Measurements from ENCODE around the gene CYGB.

Gene CYGB

GRCh38 chr17:76570877-76571471 is 33.5 kb upstream of the CYGB start:
- TF ChIP-seq POLR2AphosphoS5 (IDR thresholded peaks at IDR 0.05; ENCODE audit: borderline replicate concordance, low read depth, low read length) (no peak), FOXP2 (optimal IDR thresholded peaks at IDR 0.05; ENCODE audit: control extremely low read depth, extremely low read length, insufficient read depth) (no peak), EZH2 (IDR thresholded peaks at IDR 0.05) (no peak)
- no peak overlapping the region for H3K27ac ChIP-seq
- no peak for DNase-seq (ENCODE audit: low read depth, low spot score)

GRCh38 chr17:76570457-76570856 is 32.9 kb upstream of the CYGB start:
- no peak overlapping the region for H3K27ac ChIP-seq
- no peak overlapping the region for H3K4me3 ChIP-seq
- TF ChIP-seq FOXP2 (optimal IDR thresholded peaks at IDR 0.05; ENCODE audit: control extremely low read depth, extremely low read length, insufficient read depth): no peak
- DNase-seq (ENCODE audit: low read depth, low spot score): no peak
- peaks cover 8% of the 10 kb centered on the region for H3K36me3 ChIP-seq (ENCODE audit: insufficient read depth, low read length)
- H3K9ac ChIP-seq (ENCODE audit: insufficient read length): no peak overlapping the region
- H3K9me3 ChIP-seq (ENCODE audit: low read depth, low read length): no peaks in the 10 kb centered on the region

More at GRCh38 chr17:76570877-76571471, 33.5 kb upstream of the CYGB start:
- Histone ChIP-seq H3K9me3 (ENCODE audit: low read depth, low read length) (no peaks in the 10 kb centered on the region), H3K9ac (ENCODE audit: insufficient read length) (no peak overlapping the region), H3K4me3 (no peak overlapping the region), H3K36me3 (ENCODE audit: insufficient read depth, low read length) (peaks cover 3% of the 10 kb centered on the region; the same call in 1 of the 2 replicates)

DNA sequence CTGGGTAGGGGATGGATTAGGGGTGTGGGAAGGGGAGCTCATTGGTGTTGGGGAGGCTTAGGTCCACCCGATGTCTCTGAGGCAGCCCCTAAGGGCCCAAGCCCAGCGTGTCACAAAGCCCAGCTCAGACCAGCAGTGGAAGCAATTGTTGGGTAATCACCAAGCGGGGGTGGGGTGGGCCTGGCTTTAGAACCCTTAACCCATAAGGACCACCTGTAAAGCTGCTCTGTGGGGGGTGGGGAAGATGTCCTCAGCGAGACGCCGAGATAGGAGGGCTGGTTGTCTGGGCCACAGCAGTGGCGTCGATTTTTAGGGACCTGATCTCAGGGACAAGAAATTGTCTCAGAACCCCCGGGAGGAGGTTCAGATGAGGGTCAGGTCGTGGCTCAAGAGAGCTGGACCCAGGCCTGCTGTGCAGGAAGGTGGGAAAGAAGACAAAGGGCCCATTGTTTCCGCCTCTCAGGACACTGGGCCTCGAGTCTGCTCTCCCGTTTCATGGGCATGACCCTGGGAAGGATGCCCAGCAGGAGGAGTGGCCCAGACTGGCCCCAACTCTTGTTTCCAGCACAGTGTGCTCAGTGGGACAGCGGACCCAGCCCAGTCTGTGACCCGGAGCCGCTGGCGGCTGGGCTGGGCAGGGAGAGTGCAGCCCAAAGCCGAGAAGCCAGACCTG is 32.2 kb upstream of the CYGB start:
- Histone ChIP-seq H3K9me3 (ENCODE audit: low read depth, low read length) (no peaks in the 10 kb centered on the region), H3K36me3 (ENCODE audit: insufficient read depth, low read length) (peaks cover 14% of the 10 kb centered on the region), H3K9ac (ENCODE audit: insufficient read length) (no peak overlapping the region), H3K27ac (no peak overlapping the region), H3K4me3 (no peak overlapping the region)
- no peak for TF ChIP-seq FOXP2 (optimal IDR thresholded peaks at IDR 0.05; ENCODE audit: control extremely low read depth, extremely low read length, insufficient read depth)
- no peak for TF ChIP-seq EZH2 (IDR thresholded peaks at IDR 0.05)
- no peak for TF ChIP-seq POLR2AphosphoS5 (IDR thresholded peaks at IDR 0.05; ENCODE audit: borderline replicate concordance, low read depth, low read length)
- no peak for DNase-seq (ENCODE audit: low read depth, low spot score)

DNA sequence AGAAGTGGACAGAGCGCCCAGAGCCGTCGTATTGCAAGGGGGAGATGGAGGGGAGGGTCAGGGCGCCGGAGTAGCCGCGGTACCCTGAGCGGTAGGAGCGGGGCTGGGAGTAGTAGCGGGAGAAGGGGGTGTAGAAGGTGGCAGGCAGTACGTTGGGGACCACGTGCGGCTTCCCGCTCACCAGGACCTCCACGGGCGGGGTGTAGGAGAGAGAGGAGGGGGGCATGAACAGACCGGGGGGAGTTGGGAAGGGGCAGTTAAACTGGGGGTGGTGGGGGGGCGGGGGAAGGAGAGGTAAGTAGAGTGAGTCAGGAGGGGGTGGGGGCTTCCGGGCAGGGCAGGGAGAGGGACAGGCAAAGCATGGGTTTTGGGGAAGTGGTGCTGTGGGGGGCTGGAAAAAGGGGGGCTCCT is 31.3 kb upstream of the CYGB start:
- no peak for DNase-seq (ENCODE audit: low read depth, low spot score)
- no peak overlapping the region for H3K4me3 ChIP-seq
- H3K9ac ChIP-seq (ENCODE audit: insufficient read length): no peak overlapping the region
- peaks cover 19% of the 10 kb centered on the region for H3K36me3 ChIP-seq (ENCODE audit: insufficient read depth, low read length)
- no peak for TF ChIP-seq FOXP2 (optimal IDR thresholded peaks at IDR 0.05; ENCODE audit: control extremely low read depth, extremely low read length, insufficient read depth)
- TF ChIP-seq POLR2AphosphoS5 (IDR thresholded peaks at IDR 0.05; ENCODE audit: borderline replicate concordance, low read depth, low read length): no peak
- no peak for TF ChIP-seq EZH2 (IDR thresholded peaks at IDR 0.05)
- H3K27ac ChIP-seq: no peak overlapping the region
- H3K9me3 ChIP-seq (ENCODE audit: low read depth, low read length): no peaks in the 10 kb centered on the region

DNA sequence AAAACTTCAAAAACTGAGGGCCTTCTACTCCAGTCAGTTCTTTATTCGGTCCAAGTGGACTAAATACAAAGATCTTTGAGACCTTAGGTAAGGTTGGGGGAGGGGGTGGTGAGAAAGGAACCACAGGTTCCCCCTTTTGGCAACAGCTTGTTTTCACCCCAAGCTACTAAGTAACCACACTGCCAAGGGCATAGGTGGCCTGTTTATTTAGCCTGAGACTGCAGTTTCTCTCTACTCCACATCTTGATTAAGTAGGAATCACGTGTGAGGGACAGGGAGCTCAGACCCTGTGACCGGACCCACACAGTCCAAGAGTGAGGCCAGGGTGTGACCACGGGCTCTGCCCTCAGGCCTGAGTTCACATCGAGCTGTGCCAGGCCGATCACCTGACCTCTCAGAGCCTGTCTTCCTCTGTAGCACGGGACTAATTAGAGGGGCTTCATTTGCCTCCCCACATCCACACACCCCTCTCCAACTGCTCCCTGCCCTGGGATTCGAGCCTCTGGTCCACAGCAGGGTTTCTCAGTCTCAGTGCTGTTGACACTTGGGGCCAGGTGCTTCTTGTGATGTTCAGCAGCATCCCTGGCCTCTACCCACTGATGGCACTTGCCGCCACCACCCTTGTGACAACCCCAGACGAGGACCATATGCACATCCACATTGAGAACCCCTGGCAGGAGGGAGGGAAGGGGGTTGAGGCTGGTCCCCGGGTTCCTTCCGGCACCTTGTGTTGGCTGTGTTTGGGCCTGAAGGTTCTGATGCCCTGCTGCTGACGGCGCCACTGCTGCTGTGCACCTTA is 30.3 kb upstream of the CYGB start:
- Histone ChIP-seq H3K4me3 (no peak overlapping the region), H3K27ac (peak overlapping the region; percentile 15; the same call in 1 of the 2 replicates), H3K9ac (ENCODE audit: insufficient read length) (no peak overlapping the region), H3K9me3 (ENCODE audit: low read depth, low read length) (no peaks in the 10 kb centered on the region), H3K36me3 (ENCODE audit: insufficient read depth, low read length) (peaks cover 22% of the 10 kb centered on the region)
- DNase-seq (ENCODE audit: low read depth, low spot score): no peak
- TF ChIP-seq POLR2AphosphoS5 (IDR thresholded peaks at IDR 0.05; ENCODE audit: borderline replicate concordance, low read depth, low read length) (peak; percentile 32), EZH2 (IDR thresholded peaks at IDR 0.05) (no peak), FOXP2 (optimal IDR thresholded peaks at IDR 0.05; ENCODE audit: control extremely low read depth, extremely low read length, insufficient read depth) (no peak)

GRCh38 chr17:76566988-76567431 is 29.5 kb upstream of the CYGB start:
- Histone ChIP-seq H3K4me3 (no peak overlapping the region), H3K36me3 (ENCODE audit: insufficient read depth, low read length) (peaks cover 29% of the 10 kb centered on the region), H3K27ac (peak overlapping the region; percentile 15; the same call in 1 of the 2 replicates), H3K9me3 (ENCODE audit: low read depth, low read length) (no peaks in the 10 kb centered on the region), H3K9ac (ENCODE audit: insufficient read length) (no peak overlapping the region)
- no peak for DNase-seq (ENCODE audit: low read depth, low spot score)
- TF ChIP-seq POLR2AphosphoS5 (IDR thresholded peaks at IDR 0.05; ENCODE audit: borderline replicate concordance, low read depth, low read length): peak; percentile 19; the same call in 1 of the 2 replicates
- TF ChIP-seq FOXP2 (optimal IDR thresholded peaks at IDR 0.05; ENCODE audit: control extremely low read depth, extremely low read length, insufficient read depth): no peak

- Histone ChIP-seq H3K9ac (ENCODE audit: insufficient read length) (no peak overlapping the region), H3K36me3 (ENCODE audit: insufficient read depth, low read length) (peaks cover 33% of the 10 kb centered on the region), H3K27ac (no peak overlapping the region), H3K9me3 (ENCODE audit: low read depth, low read length) (no peaks in the 10 kb centered on the region), H3K4me3 (no peak overlapping the region)
- TF ChIP-seq FOXP2 (optimal IDR thresholded peaks at IDR 0.05; ENCODE audit: control extremely low read depth, extremely low read length, insufficient read depth) (no peak), POLR2AphosphoS5 (IDR thresholded peaks at IDR 0.05; ENCODE audit: borderline replicate concordance, low read depth, low read length) (no peak), EZH2 (IDR thresholded peaks at IDR 0.05) (no peak)
- no peak for DNase-seq (ENCODE audit: low read depth, low spot score)
Observed at GRCh38 chr17:76566613-76566943, 29.1 kb upstream of the CYGB start.
